ENCODE results near the gene PM20D1. TPM values are rescaled to one million over a fixed set of nuclear protein-coding genes. Genes with fewer than 3 reads are reported as not detected.
"Not testable (repeated sequence)": the region's sequence is repeated elsewhere in the genome, so short reads cannot be mapped to it uniquely, and the experiment has no call there.

The PM20D1 gene
- polyA plus RNA-seq, 3 donors from 2014 or later: 1.9 to 3.1 (median 2.6) TPM

DNA sequence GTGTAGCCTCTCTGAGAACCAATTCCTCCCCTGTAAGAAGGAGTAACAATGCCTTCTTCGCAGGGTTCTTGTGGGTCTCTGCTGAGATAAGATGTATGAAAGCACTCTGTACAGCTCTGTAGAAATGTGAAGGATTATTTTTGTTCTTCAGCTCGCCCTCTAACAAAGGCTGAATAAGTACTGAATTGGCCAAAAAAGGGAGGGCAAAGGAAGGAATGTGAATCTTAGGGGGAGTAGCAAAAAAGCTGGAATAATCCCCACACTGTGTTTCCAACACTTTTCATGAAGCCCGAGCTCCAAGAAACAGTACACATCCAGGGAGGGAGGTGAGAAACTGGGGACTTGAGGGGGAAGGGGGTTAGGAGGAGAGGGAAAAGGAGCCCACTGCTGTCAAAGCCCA is 22.9 kb downstream of the PM20D1 start:
- Mint-ChIP-seq H3K36me3 (peaks cover 4 to 19% (median 6%) of the 10 kb centered on the region in 3 donors), H3K9me3 (no peaks in the 10 kb centered on the region), H3K27ac (no peak overlapping the region), H3K4me1 (peaks cover 12 to 16% of the 10 kb centered on the region in 2 donors), H3K4me3 (no peak overlapping the region), H3K27me3 (ENCODE audit: low read depth in 3 of 3) (peaks cover 0 to 3% (median 0%) of the 10 kb centered on the region in 3 donors)
- no peak for DNase-seq

DNA sequence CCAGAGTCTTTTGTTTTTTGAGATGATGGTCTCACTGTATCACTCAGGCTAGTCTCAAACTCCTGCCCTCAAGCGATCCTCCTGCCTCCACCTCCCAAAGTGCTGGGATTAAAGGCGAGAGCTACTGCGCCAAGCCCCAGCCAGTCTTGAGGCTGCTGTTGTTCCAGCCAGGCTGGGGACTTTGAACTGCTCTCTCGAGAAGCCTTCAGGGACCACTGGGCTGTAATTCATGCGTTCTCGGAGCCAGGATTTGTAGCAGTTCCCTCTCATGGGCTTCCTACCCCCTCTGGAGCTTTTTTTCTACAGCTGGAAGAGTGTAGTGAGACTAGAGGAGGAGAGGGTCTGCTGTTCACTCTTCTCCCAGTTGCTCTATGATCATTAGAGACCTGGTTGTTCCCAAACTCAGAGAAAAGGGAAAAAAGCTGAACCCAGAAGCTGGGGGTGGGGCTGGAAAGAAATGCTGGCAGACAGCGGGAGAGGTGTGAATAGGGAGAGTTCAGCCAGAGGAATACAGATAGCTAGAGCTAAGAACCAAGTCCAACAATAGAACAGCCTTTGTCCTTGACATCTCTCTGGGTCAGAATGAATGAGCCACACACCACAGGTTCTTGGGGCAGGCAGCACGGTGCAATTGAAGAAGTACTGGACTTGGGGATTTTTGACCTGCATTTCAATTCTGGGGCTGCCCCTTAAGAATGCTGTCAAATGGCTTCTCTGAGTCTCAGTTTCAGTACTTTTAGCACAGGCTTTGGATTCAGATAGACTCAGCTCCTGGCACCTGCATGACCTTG is 23.7 kb downstream of the PM20D1 start:
- peaks cover 12 to 16% of the 10 kb centered on the region in 2 donors for H3K4me1 Mint-ChIP-seq
- no peak overlapping the region for H3K4me3 Mint-ChIP-seq
- H3K27me3 Mint-ChIP-seq (ENCODE audit: low read depth in 3 of 3): peaks cover 0 to 3% (median 0%) of the 10 kb centered on the region in 3 donors
- H3K36me3 Mint-ChIP-seq: peaks cover 4 to 19% (median 6%) of the 10 kb centered on the region in 3 donors
- no peaks in the 10 kb centered on the region for H3K9me3 Mint-ChIP-seq
- no peak overlapping the region for H3K27ac Mint-ChIP-seq
- DNase-seq: no peak

GRCh38 chr1:205824180-205824579 is 25.8 kb downstream of the PM20D1 start:
- peaks cover 12 to 16% of the 10 kb centered on the region in 2 donors for H3K4me1 Mint-ChIP-seq
- peaks cover 0 to 5% (median 0%) of the 10 kb centered on the region in 3 donors for H3K27me3 Mint-ChIP-seq (ENCODE audit: low read depth in 3 of 3)
- no peaks in the 10 kb centered on the region for H3K9me3 Mint-ChIP-seq
- DNase-seq: peak in 2 of 3 donors; percentile 4 to 21
- peak overlapping the region in 1 of 6 donors; percentile 1 for H3K27ac Mint-ChIP-seq
- peaks cover under 1 to 11% (median 6%) of the 10 kb centered on the region in 3 donors for H3K36me3 Mint-ChIP-seq
- peak overlapping the region in 2 of 5 donors; percentile 8 to 34 for H3K4me3 Mint-ChIP-seq

DNA sequence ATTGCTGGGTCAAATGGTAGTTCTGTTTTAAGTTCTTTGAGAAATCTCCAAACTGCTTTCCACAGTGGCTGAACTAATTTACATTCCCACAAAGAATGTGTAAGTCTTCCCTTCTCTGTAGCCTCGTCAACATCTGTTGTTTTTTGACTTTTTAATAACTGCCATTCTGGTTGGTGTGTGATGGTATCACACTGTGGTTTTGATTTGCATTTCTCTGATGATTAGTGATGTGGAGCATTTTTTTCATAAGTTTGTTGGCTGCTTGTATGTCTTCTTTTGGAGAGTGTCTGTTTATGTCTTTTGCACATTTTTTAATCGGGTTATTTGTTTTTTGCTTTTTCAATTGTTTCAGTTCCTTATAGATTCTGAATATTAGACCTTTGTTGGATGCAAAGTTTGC is 26.7 kb downstream of the PM20D1 start:
- not testable (repeated sequence) for DNase-seq; H3K9me3 Mint-ChIP-seq; H3K27me3 Mint-ChIP-seq (ENCODE audit: low read depth in 3 of 3)
- peaks cover 12 to 16% of the 10 kb centered on the region in 2 donors for H3K4me1 Mint-ChIP-seq
- peak overlapping the region in 1 of 5 donors; percentile 2 for H3K4me3 Mint-ChIP-seq
- H3K27ac Mint-ChIP-seq: peak overlapping the region in 1 of 6 donors; percentile 74
- peaks cover 0 to 11% (median 6%) of the 10 kb centered on the region in 3 donors for H3K36me3 Mint-ChIP-seq

- Mint-ChIP-seq H3K4me1 (peaks cover 12 to 16% of the 10 kb centered on the region in 2 donors), H3K9me3 (no peaks in the 10 kb centered on the region), H3K27ac (no peak overlapping the region), H3K27me3 (ENCODE audit: low read depth in 3 of 3) (peaks cover 0 to 6% (median 1%) of the 10 kb centered on the region in 3 donors), H3K4me3 (no peak overlapping the region), H3K36me3 (peaks cover 0 to 7% (median 6%) of the 10 kb centered on the region in 3 donors)
- DNase-seq: no peak
Observed at GRCh38 chr1:205822397-205822796, 27.5 kb downstream of the PM20D1 start.

DNA sequence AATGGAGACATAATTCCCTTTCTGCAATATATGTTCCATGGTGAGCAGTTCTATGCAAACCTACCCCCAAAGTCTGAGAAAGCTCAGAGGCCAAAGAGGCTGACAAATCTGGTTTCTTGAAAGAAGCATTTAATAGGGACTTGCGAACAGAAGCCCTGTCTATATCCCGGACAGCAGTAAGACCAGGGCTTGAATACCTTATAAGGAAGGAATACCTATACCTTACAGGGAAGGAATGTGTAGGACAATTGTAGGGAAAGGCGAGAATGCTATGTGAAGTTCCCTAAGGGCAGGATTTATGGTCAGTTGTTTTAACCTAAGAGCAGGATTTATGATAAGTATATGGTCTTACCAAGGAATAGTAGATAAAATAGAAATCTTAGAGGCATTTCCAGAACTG is 31.9 kb downstream of the PM20D1 start:
- Mint-ChIP-seq H3K4me1 (peaks cover 9 to 11% of the 10 kb centered on the region in 2 donors), H3K4me3 (no peak overlapping the region), H3K27ac (no peak overlapping the region), H3K9me3 (no peaks in the 10 kb centered on the region), H3K27me3 (ENCODE audit: low read depth in 3 of 3) (peaks cover 1 to 9% (median 3%) of the 10 kb centered on the region in 3 donors), H3K36me3 (no peaks in the 10 kb centered on the region)
- DNase-seq: no peak

DNA sequence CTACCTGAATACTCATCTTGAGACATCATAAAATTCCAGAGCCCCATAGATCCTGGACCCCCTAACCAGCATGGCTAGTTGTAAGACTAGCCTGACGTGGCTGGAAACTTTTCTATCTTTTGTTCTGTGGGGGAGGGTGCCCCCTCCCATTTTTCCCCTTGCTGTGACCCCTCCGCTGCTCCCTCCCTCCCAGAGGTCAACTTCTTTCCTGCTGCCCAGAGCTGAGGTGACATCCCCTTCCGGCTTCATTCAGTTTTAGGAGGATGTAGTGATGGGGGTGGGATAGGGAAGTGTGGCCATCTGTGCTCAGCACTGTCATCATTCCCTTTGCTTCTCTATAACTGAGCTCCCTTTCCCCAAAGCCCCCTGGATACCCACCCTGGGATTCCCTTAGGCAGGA is 32.6 kb downstream of the PM20D1 start:
- Mint-ChIP-seq H3K4me1 (peaks cover 10 to 12% of the 10 kb centered on the region in 2 donors), H3K9me3 (no peaks in the 10 kb centered on the region), H3K27ac (no peak overlapping the region), H3K27me3 (ENCODE audit: low read depth in 3 of 3) (peaks cover 1 to 9% (median 3%) of the 10 kb centered on the region in 3 donors), H3K36me3 (no peaks in the 10 kb centered on the region), H3K4me3 (no peak overlapping the region)
- DNase-seq: no peak

DNA sequence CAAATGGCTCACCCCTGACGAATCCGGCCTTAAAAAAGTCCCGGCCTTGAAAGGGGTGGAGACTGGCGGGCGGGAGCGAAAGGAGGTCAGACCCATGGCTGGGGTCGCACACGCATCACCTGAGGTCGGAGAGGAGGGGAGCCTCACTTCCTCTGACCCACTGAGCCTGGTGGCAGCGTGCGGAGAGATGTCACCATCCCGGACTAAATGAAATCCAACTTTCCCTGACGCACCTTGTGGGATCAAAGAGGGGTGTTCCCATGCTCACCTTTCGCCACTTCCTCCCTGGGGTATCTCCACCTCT is 36.2 kb downstream of the PM20D1 start:
- H3K4me3 Mint-ChIP-seq: peak overlapping the region; percentile 92 to 95 (median 94)
- peaks cover 0 to 10% (median 7%) of the 10 kb centered on the region in 3 donors for H3K36me3 Mint-ChIP-seq
- peaks cover 38 to 47% of the 10 kb centered on the region in 2 donors for H3K4me1 Mint-ChIP-seq
- no peaks in the 10 kb centered on the region for H3K9me3 Mint-ChIP-seq
- peak in 1 of 3 donors; percentile 38 for DNase-seq
- H3K27me3 Mint-ChIP-seq (ENCODE audit: low read depth in 3 of 3): peaks cover 1 to 6% (median 5%) of the 10 kb centered on the region in 3 donors
- peak overlapping the region; percentile 73 to 94 (median 86) for H3K27ac Mint-ChIP-seq

DNA sequence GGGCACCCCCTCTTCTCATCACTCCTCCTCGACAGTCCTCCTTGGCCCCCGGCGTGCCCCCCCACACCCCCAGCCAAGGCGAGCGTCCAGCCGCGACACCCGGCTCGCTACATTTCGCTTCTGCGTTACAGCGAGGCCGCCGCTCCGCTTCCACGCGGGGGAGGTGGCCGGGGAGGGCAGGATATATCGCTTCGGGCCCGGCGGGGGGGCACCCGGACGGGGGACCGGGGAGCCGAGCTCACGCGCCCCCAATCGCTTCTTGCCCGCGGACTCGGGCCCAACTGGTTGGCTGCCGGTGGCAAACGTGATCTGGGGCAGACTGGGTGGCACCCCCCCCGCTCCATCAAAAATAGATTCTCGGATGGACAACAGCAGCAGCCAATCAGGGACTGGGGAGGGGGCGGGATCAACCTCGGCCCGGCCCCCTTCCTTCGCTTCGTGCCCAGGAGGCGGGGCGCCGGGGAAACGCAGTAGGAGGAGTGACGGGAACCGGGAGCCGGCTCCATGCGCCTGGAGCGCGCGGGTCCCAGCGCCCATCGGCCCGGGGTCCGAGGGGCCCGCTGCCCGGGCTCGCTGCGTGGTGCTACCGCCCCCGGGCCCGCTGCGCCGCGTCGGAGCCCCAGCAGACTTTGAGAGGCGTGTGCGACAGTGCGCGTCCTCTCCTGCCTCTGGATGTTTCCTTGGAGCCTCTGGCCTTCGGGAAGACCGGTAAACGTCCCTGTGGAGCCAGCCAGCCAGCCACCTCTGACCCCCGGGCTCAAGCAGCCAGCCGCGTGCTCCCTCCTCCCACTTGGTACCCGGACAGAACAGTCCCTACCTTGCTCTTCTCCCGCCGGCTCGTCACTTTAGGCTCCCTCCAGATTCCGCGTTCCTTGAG is 36.8 kb downstream of the PM20D1 start, which contains the start of gene SLC41A1:
Gene SLC41A1 (minus strand): TSS at position 321 of the 877 bp plus-strand sequence. CDS start 2,757 bp downstream, outside the sequence.
- Mint-ChIP-seq H3K9me3 (no peaks in the 10 kb centered on the region), H3K36me3 (peaks cover 0 to 10% (median 7%) of the 10 kb centered on the region in 3 donors), H3K4me1 (peaks cover 44 to 53% of the 10 kb centered on the region in 2 donors), H3K4me3 (peak within 1 kb of the TSS; percentile 92 to 95 (median 94)), H3K27ac (peak within 1 kb of the TSS; percentile 83 to 94 (median 90)), H3K27me3 (ENCODE audit: low read depth in 3 of 3) (peaks cover 1 to 6% (median 5%) of the 10 kb centered on the region in 3 donors)
- peak; percentile 93 to 96 (median 93) for DNase-seq

GRCh38 chr1:205812271-205812877 is 37.6 kb downstream of the PM20D1 start:
- peaks cover 0 to 10% (median 7%) of the 10 kb centered on the region in 3 donors for H3K36me3 Mint-ChIP-seq
- H3K27ac Mint-ChIP-seq: peak overlapping the region; percentile 83 to 92 (median 90)
- H3K4me3 Mint-ChIP-seq: peak overlapping the region; percentile 87 to 93 (median 92)
- H3K27me3 Mint-ChIP-seq (ENCODE audit: low read depth in 3 of 3): peaks cover 1 to 4% (median 4%) of the 10 kb centered on the region in 3 donors
- peaks cover 45 to 58% of the 10 kb centered on the region in 2 donors for H3K4me1 Mint-ChIP-seq
- no peaks in the 10 kb centered on the region for H3K9me3 Mint-ChIP-seq
- DNase-seq: peak in 1 of 3 donors; percentile 21

GRCh38 chr1:205811660-205812059 is 38.3 kb downstream of the PM20D1 start:
- no peak for DNase-seq
- Mint-ChIP-seq H3K4me1 (peaks cover 50 to 65% of the 10 kb centered on the region in 2 donors), H3K4me3 (peak overlapping the region; percentile 87 to 93 (median 92)), H3K27ac (peak overlapping the region; percentile 83 to 92 (median 90)), H3K36me3 (peaks cover 0 to 10% (median 7%) of the 10 kb centered on the region in 3 donors), H3K27me3 (ENCODE audit: low read depth in 3 of 3) (peaks cover 1 to 4% (median 4%) of the 10 kb centered on the region in 3 donors), H3K9me3 (no peaks in the 10 kb centered on the region)

GRCh38 chr1:205810448-205811157 is 39.3 kb downstream of the PM20D1 start:
- Mint-ChIP-seq H3K27ac (peak overlapping the region in 4 of 6 donors; percentile 19 to 90 (median 46)), H3K36me3 (peaks cover 0 to 10% (median 7%) of the 10 kb centered on the region in 3 donors), H3K9me3 (no peaks in the 10 kb centered on the region), H3K27me3 (ENCODE audit: low read depth in 3 of 3) (peaks cover 1 to 4% (median 4%) of the 10 kb centered on the region in 3 donors), H3K4me1 (peaks cover 60 to 75% of the 10 kb centered on the region in 2 donors), H3K4me3 (peak overlapping the region in 2 of 5 donors; percentile 90 to 93)
- no peak for DNase-seq
